NCI-H82 (cell line): ENCODE results near the gene NCAPD3.
"Not testable (repeated sequence)": the region's sequence is repeated elsewhere in the genome, so short reads cannot be mapped to it uniquely, and the experiment has no call there.

Source experiments
- DNase-seq: peaks from one replicate; lab custom pipeline; 2025; lab: John Stamatoyannopoulos, UW

Gene NCAPD3

GRCh38 chr11:134131628-134132244 is 92.0 kb downstream of the NCAPD3 start:
- DNase-seq: no peak

DNA sequence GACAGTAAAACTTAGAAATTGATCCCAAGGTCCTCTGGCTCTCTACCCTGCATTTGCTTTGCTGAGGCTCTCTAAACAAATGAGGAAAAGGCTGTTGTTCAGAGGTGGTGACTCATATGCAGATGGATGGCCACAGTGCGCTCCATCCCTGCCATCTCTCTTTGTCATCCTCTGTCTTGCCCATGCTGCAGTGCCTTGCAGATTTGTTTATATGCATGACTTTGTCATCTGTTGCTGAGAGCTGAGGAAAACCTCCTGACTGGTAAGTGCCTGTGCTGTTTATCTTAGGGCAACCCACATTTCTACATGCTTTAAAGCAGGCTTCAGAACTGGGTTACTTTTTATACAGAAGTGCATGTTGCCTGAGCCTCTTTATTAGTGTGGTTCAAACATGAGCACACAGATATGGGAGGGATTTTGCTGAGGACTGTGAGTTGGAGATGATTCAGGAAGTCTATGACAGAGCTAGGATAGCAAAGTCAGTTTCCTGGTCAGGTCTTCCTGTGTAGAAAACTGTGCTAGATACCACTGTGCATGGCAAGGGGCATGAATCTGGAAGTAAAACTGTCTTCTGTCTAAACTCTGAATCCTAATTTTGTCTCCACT is 97.4 kb downstream of the NCAPD3 start:
- no peak for DNase-seq

DNA sequence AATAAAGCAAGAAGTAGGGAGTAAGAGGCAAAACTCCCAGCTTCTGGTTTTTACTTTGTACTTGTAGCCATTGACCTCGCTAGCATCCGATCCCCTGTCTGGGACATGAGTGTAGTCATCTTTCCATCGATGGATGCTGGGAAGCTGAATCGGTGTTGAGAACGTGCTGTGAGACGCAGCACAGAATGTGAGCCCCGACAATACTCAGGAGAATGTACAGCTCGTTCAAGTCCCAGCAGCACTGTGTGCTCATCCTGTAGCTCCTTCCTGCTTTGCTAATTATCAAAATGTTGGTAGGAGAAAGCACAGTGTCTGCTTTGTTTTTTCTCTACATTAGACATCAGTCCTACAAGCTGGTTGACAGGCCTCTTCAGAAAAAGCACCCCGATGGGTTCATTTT is 98.3 kb downstream of the NCAPD3 start:
- DNase-seq: no peak

DNA sequence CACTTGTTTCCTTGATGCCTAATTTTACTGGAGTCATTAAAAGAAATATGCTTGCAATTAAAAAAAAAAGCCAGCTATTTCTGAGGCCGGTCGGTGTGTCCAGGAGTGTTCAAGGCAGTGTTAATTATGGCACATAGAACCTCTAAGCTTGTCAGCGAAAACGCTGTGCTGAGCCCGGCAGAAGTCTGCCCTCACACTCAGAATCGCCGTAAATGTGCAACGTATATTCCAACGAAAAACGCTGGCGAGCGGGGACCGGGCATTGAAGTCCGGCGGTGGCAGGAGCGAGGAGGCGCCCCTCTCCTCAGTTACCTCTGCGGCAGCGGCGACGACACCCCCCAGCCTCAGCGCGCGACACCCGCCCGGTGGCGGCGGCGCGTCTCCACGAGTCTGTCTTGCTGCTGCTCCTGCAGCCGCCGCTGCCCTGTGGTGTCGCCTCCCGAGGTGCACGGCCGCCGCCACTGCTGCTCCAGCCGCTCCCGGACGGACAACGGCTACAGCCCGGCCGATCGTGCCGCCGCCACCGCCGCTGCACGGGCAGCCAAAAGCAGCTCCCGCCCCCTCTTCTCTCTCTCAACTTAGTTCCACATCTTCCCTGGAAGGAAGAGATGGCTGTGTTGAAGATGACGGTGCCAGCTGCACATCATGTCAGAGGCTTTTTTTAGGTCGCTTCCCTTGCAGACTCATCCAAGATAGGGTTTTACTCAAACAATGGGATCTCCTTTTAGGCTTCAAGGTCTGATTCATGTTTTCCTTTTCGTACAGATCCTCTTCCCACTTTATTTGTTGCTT is 98.9 kb downstream of the NCAPD3 start:
- DNase-seq: no peak

DNA sequence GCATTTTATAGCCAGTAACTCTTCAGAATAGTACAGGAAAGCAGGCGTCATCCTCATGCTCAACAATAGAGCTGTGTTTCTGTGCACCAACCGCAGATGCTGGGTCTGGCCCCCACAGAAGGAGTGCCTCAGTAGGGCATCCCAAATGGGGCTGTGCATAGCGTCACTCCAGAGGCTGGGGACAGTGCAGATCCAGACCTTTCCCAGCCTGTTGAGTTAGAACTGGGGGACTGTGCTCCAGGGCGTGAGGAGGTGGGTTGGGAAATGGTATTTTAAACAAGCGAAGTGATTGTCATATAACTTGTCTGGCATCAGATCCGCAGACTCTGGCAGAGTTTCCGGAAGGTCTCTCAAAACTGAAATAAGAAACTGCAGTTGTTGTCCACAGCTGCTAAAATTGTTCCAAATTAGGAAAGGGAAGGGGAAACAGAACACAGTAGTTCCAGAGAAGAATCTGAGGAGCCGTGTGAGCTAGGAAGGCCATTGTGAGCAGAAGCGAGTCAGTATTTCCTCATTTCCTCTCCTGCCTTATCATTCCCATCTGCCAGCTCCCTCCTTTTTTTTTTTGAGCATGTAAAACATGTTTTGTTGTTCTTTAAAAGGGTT is 102.7 kb downstream of the NCAPD3 start:
- no peak for DNase-seq

GRCh38 chr11:134120143-134120850 is 103.5 kb downstream of the NCAPD3 start:
- no peak for DNase-seq

DNA sequence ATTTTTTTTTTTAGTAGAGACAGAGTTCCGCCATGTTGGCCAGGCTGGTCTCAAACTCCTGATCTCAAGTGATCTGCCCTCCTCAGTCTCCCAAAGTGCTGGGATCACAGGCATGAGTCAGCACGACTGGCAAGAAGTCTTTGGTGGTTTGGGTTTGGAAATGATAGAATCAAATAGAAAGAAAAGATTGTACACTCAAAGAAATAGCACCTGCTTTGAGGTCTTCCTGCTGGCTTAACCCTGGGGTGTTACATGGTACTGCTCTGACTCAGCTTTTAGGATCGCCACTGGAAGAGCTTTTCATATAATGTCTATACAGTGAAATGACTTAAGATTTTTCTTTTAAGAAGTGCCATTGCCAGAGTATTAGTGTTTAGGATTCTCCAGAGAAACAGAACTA is 104.7 kb downstream of the NCAPD3 start:
- DNase-seq: no peak

DNA sequence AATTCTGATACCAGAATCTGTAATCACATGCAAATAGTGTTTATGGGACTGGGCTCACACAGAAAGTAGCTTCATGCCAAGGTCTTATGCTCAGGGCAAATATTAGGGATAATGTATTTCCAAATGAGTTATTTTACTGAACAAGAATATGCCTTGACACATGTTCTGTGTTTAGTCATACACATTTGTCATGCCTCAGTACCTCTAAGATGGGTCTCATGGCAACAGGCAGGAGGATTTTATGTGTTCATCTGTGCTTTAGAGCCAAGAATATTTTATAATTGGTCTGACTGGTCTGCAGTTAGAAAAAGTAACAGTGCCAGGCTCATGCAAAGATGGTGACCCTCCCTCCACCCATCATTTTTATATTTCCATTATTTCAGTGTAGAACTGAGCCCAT is 105.8 kb downstream of the NCAPD3 start:
- no peak for DNase-seq

GRCh38 chr11:134116210-134116609 is 107.6 kb downstream of the NCAPD3 start:
- no peak for DNase-seq

- DNase-seq: not testable (repeated sequence)
These were observed 110.0 kb downstream of the NCAPD3 start for GRCh38 chr11:134113787-134114186.

DNA sequence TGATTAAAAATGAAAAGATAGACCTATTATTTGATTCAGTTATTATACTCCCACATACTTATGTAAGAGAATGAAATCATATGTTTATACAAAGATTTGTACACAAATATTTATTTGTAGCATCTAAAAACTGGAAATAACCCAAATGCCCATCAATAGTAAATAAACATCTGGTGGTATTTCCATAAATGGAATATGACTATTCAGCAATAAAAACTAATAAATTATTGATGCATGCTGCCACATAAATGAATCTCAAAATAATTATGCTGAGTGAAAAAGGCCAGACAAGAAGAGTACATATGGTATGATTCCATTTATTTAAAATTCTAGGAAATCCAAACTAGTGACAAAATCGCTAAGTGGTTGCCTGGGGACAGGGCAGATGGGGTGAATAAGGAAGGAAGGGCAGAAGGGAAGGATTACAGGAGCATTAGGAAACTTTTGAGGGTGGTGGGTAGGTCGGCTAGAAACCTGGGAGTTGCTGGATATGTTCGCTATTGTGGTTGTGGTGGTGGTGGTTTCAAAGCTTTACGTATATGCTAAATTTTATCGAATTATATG is 113.4 kb downstream of the NCAPD3 start:
- no peak for DNase-seq
